SK-N-SH (cell line): ENCODE results near the gene GAGE10. TPM values are rescaled to one million over a fixed set of nuclear protein-coding genes. Genes with fewer than 3 reads are reported as not detected.

Experiments
- CTCF ChIA-PET: fragments of 300-600, 350-600 bp; formaldehyde crosslinking; extraction: SDS; loops from one replicate; lab custom pipeline; 2021; lab: Yijun Ruan, JAX
- POLR2A ChIA-PET: fragments of 350-600 bp; sonication (Branson Sonifier 250); formaldehyde crosslinking; extraction: SDS; loops from one replicate; lab custom pipeline; 2020; ENCODE audit warnings: antibody characterized with exemption, inconsistent platforms; lab: Yijun Ruan, JAX
- DNase-seq: peaks from one replicate; pipeline ENCODE4 v3.0.0; 2012
- H2AFZ ChIP-seq: fragments of 200-600 bp; sonication (generic); 2 replicates; pipeline ENCODE4 v1.8.1; 2016; ENCODE audit warnings: antibody characterized with exemption, mild to moderate bottlenecking, low read depth
- H3F3A ChIP-seq: fragments of 200-600 bp; sonication (generic); replicated peaks from 2 replicates; pipeline ENCODE3; 2016; ENCODE audit warnings: antibody characterized with exemption, mild to moderate bottlenecking; ENCODE audit not compliant: insufficient read depth
- H3K27ac ChIP-seq, 2 experiments: fragments of 200-500 bp in 1 of 2; fragments of 200-600 bp in 1 of 2; sonication (Bioruptor generic) in 1 of 2; sonication (generic), shearing (Covaris generic) in 1 of 2; 2 replicates each; pipeline versions ENCODE4 v1.5.1 to v1.6.1; 2014 to 2016; ENCODE audit warnings: low read depth in 2 of 2, inconsistent platforms in 1 of 2, low read length in 1 of 2, mild to moderate bottlenecking in 1 of 2, mixed read lengths in 1 of 2
- H3K27me3 ChIP-seq: fragments of 200-600 bp; sonication (generic), shearing (Covaris generic); 2 replicates; pipeline ENCODE4 v1.6.1; 2016; ENCODE audit warnings: mixed run types; ENCODE audit not compliant: insufficient read depth
- H3K36me3 ChIP-seq, 2 experiments: fragments of 200-500 bp in 1 of 2; fragments of 200-600 bp in 1 of 2; sonication (Bioruptor generic) in 1 of 2; sonication (generic) in 1 of 2; replicated peaks in 1 of 2; 2 replicates each; pipeline versions ENCODE3 to v1.5.1; 2014 to 2016; ENCODE audit warnings: low read length in 1 of 2, mild to moderate bottlenecking in 1 of 2; ENCODE audit not compliant: insufficient read depth in 2 of 2, control insufficient read depth in 1 of 2
- H3K4me1 ChIP-seq, 2 experiments: fragments of 200-500 bp in 1 of 2; fragments of 200-600 bp in 1 of 2; sonication (Bioruptor generic) in 1 of 2; sonication (generic), shearing (Covaris generic) in 1 of 2; 2 replicates each; pipeline versions ENCODE4 v1.5.1 to v1.6.1; 2014 to 2016; ENCODE audit warnings: low read depth in 1 of 2, low read length in 1 of 2, mixed run types in 1 of 2; ENCODE audit not compliant: insufficient read depth in 2 of 2, control insufficient read depth in 1 of 2
- H3K4me2 ChIP-seq: fragments of 200-600 bp; sonication (generic), shearing (Covaris generic); 2 replicates; pipeline ENCODE4 v1.6.1; 2017; ENCODE audit warnings: mixed run types
- H3K4me3 ChIP-seq, 2 experiments: fragments of 200-500 bp in 1 of 2; fragments of 200-600 bp in 1 of 2; sonication (Bioruptor generic) in 1 of 2; sonication (generic), shearing (Covaris generic) in 1 of 2; 2 replicates each; pipeline versions ENCODE4 v1.5.1 to v1.8.1; 2014 to 2016; ENCODE audit warnings: low read depth in 2 of 2, inconsistent platforms in 1 of 2, low read length in 1 of 2, mild to moderate bottlenecking in 1 of 2, mixed read lengths in 1 of 2, moderate library complexity in 1 of 2
- H3K79me2 ChIP-seq: fragments of 200-600 bp; sonication (generic); 2 replicates; pipeline ENCODE4 v1.8.1; 2017; ENCODE audit warnings: mild to moderate bottlenecking; ENCODE audit not compliant: insufficient read depth
- H3K9ac ChIP-seq: fragments of 200-600 bp; sonication (generic); 2 replicates; pipeline ENCODE4 v1.6.1; 2017; ENCODE audit warnings: mixed run types
- H3K9me2 ChIP-seq: fragments of 200-600 bp; sonication (generic); 2 replicates; pipeline ENCODE4 v1.6.1; 2017; ENCODE audit warnings: mixed run types
- H3K9me3 ChIP-seq: fragments of 200-600 bp; sonication (generic); 2 replicates; pipeline ENCODE4 v1.6.1; 2017; ENCODE audit warnings: mixed run types, mild to moderate bottlenecking, moderate library complexity
- H4K20me1 ChIP-seq: fragments of 200-600 bp; sonication (generic); 2 replicates; pipeline ENCODE4 v1.6.1; 2017; ENCODE audit warnings: mild to moderate bottlenecking, mixed run types; ENCODE audit not compliant: insufficient read depth
- ELF1 ChIP-seq: IDR thresholded peaks from 2 replicates; pipeline ENCODE4 v1.4.0; 2012
- EP300 ChIP-seq, 2 experiments: IDR thresholded peaks; 2 replicates each; pipeline versions ENCODE4 v1.4.0 to v1.6.1; 2012; ENCODE audit warnings: borderline replicate concordance in 1 of 2, low read depth in 1 of 2, low read length in 1 of 2
- FOXM1 ChIP-seq: IDR thresholded peaks from 2 replicates; pipeline ENCODE4 v1.4.0; 2012; ENCODE audit warnings: low read depth, mild to moderate bottlenecking
- GABPA ChIP-seq: IDR thresholded peaks from 2 replicates; pipeline ENCODE4 v1.4.0; 2012; ENCODE audit warnings: low read depth, mild to moderate bottlenecking
- GATA2 ChIP-seq: sonication (generic); formaldehyde crosslinking; IDR thresholded peaks from 2 replicates; pipeline ENCODE4 v1.5.0; 2020; ENCODE audit warnings: mild to moderate bottlenecking, missing genetic modification reagents
- MEF2A ChIP-seq: IDR thresholded peaks from 2 replicates; pipeline ENCODE4 v1.4.0; 2012; ENCODE audit warnings: low read depth, borderline replicate concordance
- MXI1 ChIP-seq: IDR thresholded peaks from 2 replicates; pipeline ENCODE4 v1.6.1; 2012; ENCODE audit warnings: mild to moderate bottlenecking, low read depth, low read length, improper control_type of control experiment
- NFIC ChIP-seq: IDR thresholded peaks from 2 replicates; pipeline ENCODE4 v1.4.0; 2012; ENCODE audit warnings: borderline replicate concordance
- POLR2AphosphoS5 ChIP-seq: IDR thresholded peaks from 2 replicates; pipeline ENCODE4 v1.6.1; 2012; ENCODE audit warnings: low read depth, low read length
- RAD21 ChIP-seq: IDR thresholded peaks from 2 replicates; pipeline ENCODE4 v1.6.1; 2012; ENCODE audit warnings: mild to moderate bottlenecking, low read length
- TAF1 ChIP-seq: IDR thresholded peaks from 2 replicates; pipeline ENCODE4 v1.6.1; 2012; ENCODE audit warnings: low read depth, mild to moderate bottlenecking, low read length, moderate library complexity, borderline replicate concordance
- TEAD4 ChIP-seq: IDR thresholded peaks from 2 replicates; pipeline ENCODE4 v1.4.0; 2012; ENCODE audit warnings: mild to moderate bottlenecking, borderline replicate concordance; ENCODE audit not compliant: insufficient read depth
- YY1 ChIP-seq: IDR thresholded peaks from 2 replicates; pipeline ENCODE4 v1.4.0; 2012; ENCODE audit warnings: low read depth, mild to moderate bottlenecking
- WGBS: methylation state at CpG from one replicate; pipeline ENCODE4 v1.1.6; 2017; ENCODE audit warnings: low lambda C conversion rate; 5-methylcytosine and 5-hydroxymethylcytosine counted together
- polyA plus RNA-seq, 3 experiments: library from polyadenylated mRNA; depleted of rRNA; stranded (reverse); fragments of >200 nt; gene quantifications; 2 replicates each; pipeline ENCODE4 v1.2.3, GENCODE V29; 2012
- TF ChIP-seq, protein P1 (sequence below): fragments of 150-350 bp; IDR thresholded peaks from 2 replicates; pipeline ENCODE4 v1.6.1; 2016; ENCODE audit warnings: mild to moderate bottlenecking, low read depth, low read length
- TF ChIP-seq, protein P2 (sequence below): IDR thresholded peaks from 2 replicates; pipeline ENCODE4; 2012
- TF ChIP-seq, protein P3 (sequence below): IDR thresholded peaks from 2 replicates; pipeline ENCODE4 v1.4.0; 2012; ENCODE audit warnings: low read depth

The GAGE10 gene
- polyA plus RNA-seq, 1 of the 3 experiments (the other 2 are of a cell fraction), result not detected

DNA sequence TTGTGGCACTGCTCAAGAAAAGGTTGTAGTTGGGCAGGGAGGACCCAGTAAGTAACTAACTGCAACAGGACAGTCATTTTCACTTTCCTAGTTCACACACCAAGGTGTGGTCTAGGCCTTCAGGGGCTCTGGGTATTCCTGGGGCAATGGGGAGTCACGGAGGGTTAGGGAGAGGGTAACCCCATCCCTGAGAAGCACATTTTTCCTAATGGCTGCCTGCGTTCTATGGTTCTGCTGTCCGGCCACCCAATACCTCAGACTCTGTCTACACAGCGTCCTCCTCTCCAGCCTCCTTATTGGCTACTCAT lies 34.8 kb upstream of the GAGE10 start:
- H3K4me2 ChIP-seq, result peak overlapping the region; percentile 59
- peaks cover 4% of the 10 kb centered on the region; the same call in 1 of the 2 replicates for H3K27me3 ChIP-seq
- no peaks in the 10 kb centered on the region for H3F3A ChIP-seq
- no peaks in the 10 kb centered on the region for H3K9me3 ChIP-seq
- TF ChIP-seq YY1, result 0 out of 2 replicates have a peak, but pooled peaks have one; percentile 76
- TF ChIP-seq, protein P1, sequence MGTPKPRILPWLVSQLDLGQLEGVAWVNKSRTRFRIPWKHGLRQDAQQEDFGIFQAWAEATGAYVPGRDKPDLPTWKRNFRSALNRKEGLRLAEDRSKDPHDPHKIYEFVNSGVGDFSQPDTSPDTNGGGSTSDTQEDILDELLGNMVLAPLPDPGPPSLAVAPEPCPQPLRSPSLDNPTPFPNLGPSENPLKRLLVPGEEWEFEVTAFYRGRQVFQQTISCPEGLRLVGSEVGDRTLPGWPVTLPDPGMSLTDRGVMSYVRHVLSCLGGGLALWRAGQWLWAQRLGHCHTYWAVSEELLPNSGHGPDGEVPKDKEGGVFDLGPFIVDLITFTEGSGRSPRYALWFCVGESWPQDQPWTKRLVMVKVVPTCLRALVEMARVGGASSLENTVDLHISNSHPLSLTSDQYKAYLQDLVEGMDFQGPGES, result no peak
- peak overlapping the region; percentile 82 for H2AFZ ChIP-seq
- CTCF ChIA-PET, result interaction anchor here (0.7 kb wide), 1 partner anchor 105 kb away, joined by 3 read pairs; no protein-coding TSS in a partner anchor
- H3K36me3 ChIP-seq, result no peaks in the 10 kb centered on the region
- H3K4me1 ChIP-seq, result peaks cover 0 to 23% of the 10 kb centered on the region in 2 experiments; a peak in 1 of 4 replicates
- H3K79me2 ChIP-seq, result peaks cover 24% of the 10 kb centered on the region; the same call in 1 of the 2 replicates
- POLR2A ChIA-PET, result interaction anchor here (0.7 to 1.3 kb wide), 3 partner anchors 12 to 195 kb away, joined by 3 read pairs; partner anchors contain the start of genes CCDC22 and PRAF2
- 4% methylated on average over 4 of the region's 4 CpGs for WGBS
- DNase-seq, result no peak
- peak overlapping the region; percentile 36 for H3K9ac ChIP-seq
- peak overlapping the region; percentile 57 to 64 for H3K4me3 ChIP-seq
- peak overlapping the region; percentile 39 to 79; a peak in 3 of 4 replicates for H3K27ac ChIP-seq
- no peaks in the 10 kb centered on the region for H3K9me2 ChIP-seq
- peaks cover 3% of the 10 kb centered on the region; the same call in 1 of the 2 replicates for H4K20me1 ChIP-seq

DNA sequence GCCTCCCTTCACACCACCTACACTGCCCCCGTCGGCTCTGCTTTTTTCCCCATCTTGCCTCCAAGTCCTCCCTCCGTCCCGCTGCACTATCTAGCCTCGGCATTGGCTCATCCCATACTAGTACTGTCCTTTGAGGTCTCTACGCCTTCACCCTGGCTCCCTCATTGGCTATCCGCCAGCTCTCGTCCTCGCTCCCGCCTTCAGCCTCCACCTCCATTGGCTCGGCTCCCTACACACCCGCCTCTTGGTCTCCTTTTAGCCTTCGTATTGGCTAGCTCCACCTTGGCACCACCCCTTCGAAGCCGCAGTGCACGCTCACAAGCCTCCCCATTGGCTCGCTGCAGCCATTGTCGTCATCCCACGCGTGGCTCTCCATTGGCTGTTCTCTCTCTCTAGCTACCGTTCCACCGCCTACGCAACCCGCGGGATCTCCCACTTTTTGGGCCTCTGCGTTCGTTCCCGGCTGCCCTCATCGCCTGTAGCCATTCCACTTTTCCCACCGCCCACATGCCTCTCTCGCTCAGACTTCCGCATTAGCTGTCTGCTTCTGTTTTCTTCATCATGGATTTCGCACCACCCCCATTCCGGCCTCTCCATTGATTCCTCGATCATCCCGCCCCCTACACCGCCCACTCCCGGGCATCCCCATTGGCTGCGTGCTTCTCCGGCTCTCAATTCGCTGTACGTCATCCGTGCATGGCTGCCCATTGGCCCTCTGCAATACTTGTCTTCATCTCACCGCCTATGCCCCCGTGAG lies 34.3 kb upstream of the GAGE10 start:
- ChIA-PET CTCF (interaction anchor here (0.7 kb wide), 1 partner anchor 105 kb away, joined by 3 read pairs; no protein-coding TSS in a partner anchor), POLR2A (interaction anchor here (0.6 to 1.3 kb wide), 4 partner anchors 13 to 219 kb away, joined by 3 read pairs; partner anchors contain the start of genes CCDC22 and PRAF2)
- Histone ChIP-seq H3K27me3 (no peaks in the 10 kb centered on the region; the same call in 1 of the 2 replicates), H4K20me1 (peaks cover 4% of the 10 kb centered on the region; the same call in 1 of the 2 replicates), H3K79me2 (peaks cover 24% of the 10 kb centered on the region; the same call in 1 of the 2 replicates), H3K9ac (peak overlapping the region; percentile 73), H3K9me2 (no peaks in the 10 kb centered on the region), H3K9me3 (no peaks in the 10 kb centered on the region), H2AFZ (no peak overlapping the region; the same call in 1 of the 2 replicates), H3K36me3 (no peaks in the 10 kb centered on the region), H3K4me3 (peak overlapping the region; percentile 64 to 65), H3F3A (no peaks in the 10 kb centered on the region), H3K27ac (peak overlapping the region; percentile 82 to 84), H3K4me2 (peak overlapping the region; percentile 59), H3K4me1 (peaks cover 0 to 23% of the 10 kb centered on the region in 2 experiments; a peak in 1 of 4 replicates)
- 21% methylated on average over 45 of the region's 45 CpGs for WGBS
- peak; percentile 89 for DNase-seq
- TF ChIP-seq NFIC (peak; percentile 61), TEAD4 (no peak), MEF2A (no peak), EP300 (IDR thresholded peaks at IDR 0.05; ENCODE audit: borderline replicate concordance in 1 of 2, low read depth in 1 of 2, low read length in 1 of 2) (no peak), RAD21 (no peak), MXI1 (no peak), TAF1 (0 out of 2 replicates have a peak, but pooled peaks have one; percentile 38), GATA2 (CRISPR knock-in tag) (no peak), POLR2AphosphoS5 (peak; percentile 69), FOXM1 (no peak), GABPA (no peak), ELF1 (no peak)
- TF ChIP-seq, protein P2, sequence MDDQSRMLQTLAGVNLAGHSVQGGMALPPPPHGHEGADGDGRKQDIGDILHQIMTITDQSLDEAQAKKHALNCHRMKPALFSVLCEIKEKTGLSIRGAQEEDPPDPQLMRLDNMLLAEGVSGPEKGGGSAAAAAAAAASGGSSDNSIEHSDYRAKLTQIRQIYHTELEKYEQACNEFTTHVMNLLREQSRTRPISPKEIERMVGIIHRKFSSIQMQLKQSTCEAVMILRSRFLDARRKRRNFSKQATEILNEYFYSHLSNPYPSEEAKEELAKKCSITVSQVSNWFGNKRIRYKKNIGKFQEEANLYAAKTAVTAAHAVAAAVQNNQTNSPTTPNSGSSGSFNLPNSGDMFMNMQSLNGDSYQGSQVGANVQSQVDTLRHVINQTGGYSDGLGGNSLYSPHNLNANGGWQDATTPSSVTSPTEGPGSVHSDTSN, result peak; percentile 86
- TF ChIP-seq, protein P1, result peak; percentile 75
- TF ChIP-seq, protein P3, sequence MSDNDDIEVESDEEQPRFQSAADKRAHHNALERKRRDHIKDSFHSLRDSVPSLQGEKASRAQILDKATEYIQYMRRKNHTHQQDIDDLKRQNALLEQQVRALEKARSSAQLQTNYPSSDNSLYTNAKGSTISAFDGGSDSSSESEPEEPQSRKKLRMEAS, result 0 out of 2 replicates have a peak, but pooled peaks have one; percentile 10
